ENCODE results near the gene SCN1B. TPM values are rescaled to one million over a fixed set of nuclear protein-coding genes. Genes with fewer than 3 reads are reported as not detected.
"Not testable (repeated sequence)": the region's sequence is repeated elsewhere in the genome, so short reads cannot be mapped to it uniquely, and the experiment has no call there.

SCN1B gene
- total RNA-seq, 1 donor from 2014 or later: 4.5 TPM

GRCh38 chr19:35051268-35051667 lies 21.0 kb downstream of the SCN1B start:
- ATAC-seq; DNase-seq (ENCODE audit: low spot score): not testable (repeated sequence)

- DNase-seq (ENCODE audit: low spot score): no peak
- no peak for ATAC-seq
These were observed 21.5 kb downstream of the SCN1B start for GRCh38 chr19:35051796-35052195.

DNA sequence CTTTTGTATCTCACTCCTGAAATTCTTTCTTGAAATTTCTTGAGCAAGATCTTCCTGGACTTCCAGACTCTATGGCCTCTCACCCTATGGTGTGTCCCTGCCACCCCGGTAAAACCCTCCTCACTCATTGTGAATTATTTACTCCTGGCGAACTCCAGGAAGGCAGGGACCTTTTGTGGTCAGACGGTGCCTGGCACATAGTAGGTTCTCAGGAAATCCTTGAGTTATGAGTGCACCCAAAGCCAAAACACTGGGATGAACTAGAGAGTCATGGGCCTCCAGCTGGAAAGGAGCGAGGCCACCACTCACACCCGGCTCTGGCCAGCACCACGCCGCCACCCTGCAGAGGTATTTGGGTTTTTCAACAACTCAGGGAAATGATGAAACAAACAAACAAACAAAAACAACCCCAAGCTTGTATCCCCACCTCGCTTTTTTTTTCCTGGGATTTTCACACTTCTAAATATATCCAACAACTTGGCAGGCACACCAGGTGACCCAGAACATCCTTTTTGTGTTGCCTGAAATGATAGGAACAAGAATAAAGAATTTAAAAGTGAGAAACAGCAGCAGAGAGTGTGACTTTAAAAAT lies 22.4 kb downstream of the SCN1B start:
- ATAC-seq (no peak), DNase-seq (ENCODE audit: low spot score) (no peak)

GRCh38 chr19:35053667-35054293 lies 23.5 kb downstream of the SCN1B start:
- DNase-seq (ENCODE audit: low spot score): no peak

GRCh38 chr19:35054626-35055025 lies 24.4 kb downstream of the SCN1B start:
- DNase-seq (ENCODE audit: low spot score) (no peak), ATAC-seq (no peak)

More at GRCh38 chr19:35053667-35054293, 23.5 kb downstream of the SCN1B start:
- ATAC-seq: no peak

DNA sequence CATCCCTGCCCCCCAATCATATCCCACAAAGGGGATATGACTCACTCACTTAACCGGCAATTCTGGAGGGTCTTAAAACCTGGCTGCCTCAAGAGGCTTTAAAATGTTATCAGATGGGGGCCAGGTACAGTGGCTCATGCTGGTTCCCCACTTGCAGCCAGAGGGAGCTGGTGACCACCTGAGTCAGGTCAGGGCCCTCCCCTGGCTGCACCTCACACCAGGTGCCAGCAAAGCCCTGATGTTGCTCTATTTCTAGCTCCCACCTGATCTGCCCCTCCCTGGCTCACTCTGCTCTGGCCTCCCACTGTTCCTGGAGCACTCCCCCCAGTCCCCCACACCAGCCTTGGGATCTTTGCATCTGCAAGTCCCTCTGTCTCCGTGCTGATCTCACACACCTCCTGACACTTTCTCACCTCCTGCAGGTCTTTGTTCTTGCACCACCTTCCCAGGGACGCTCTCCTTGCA lies 25.5 kb downstream of the SCN1B start:
- DNase-seq (ENCODE audit: low spot score) (no peak), ATAC-seq (peak; percentile 42)

GRCh38 chr19:35056513-35057063 lies 26.3 kb downstream of the SCN1B start:
- no peak for ATAC-seq
- DNase-seq (ENCODE audit: low spot score): no peak

- ATAC-seq (no peak), DNase-seq (ENCODE audit: low spot score) (no peak)
These were observed 28.1 kb downstream of the SCN1B start for GRCh38 chr19:35058370-35058769.

DNA sequence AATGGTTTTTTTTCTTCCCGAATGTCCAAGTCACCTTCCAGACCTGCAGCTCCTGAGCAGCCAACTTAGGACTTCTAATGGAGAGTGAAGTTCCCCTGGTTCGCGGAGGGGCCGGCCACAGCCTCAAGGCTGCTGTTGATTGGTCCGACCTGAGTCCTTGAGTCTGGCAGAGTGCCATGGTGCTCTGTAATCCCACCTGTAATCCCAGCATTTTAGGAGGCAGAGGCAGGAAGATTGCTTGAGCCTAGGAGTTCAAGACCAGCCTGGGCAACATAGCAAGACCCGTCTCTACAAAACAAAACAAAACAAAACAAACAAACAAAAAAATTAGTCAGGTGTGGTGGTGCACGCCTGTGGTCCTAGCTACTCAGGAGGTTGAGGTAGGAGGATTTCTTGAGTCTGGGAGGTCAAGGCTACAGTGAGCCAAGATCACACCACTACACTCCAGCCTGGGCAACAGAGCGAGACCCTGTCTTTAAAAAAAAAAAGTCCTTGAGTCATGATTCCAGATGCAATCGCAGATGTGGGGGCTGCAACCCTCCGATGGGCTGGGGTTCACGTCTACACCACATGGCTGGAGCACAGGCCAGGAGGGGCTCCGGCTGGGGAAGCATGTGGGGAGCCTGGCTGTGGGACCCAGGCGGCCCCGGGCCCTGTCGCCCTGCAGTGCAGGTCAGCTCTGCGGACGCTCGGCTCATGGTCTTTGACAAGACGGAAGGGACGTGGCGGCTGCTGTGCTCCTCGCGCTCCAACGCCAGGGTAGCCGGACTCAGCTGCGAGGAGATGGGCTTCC lies 28.9 kb downstream of the SCN1B start:
- ATAC-seq (peak; percentile 7), DNase-seq (ENCODE audit: low spot score) (no peak)

GRCh38 chr19:35059799-35060091 lies 29.5 kb downstream of the SCN1B start:
- DNase-seq (ENCODE audit: low spot score): no peak
- ATAC-seq: peak; percentile 8

GRCh38 chr19:35060160-35060855 lies 30.0 kb downstream of the SCN1B start:
- peak; percentile 19 for ATAC-seq
- DNase-seq (ENCODE audit: low spot score): no peak

GRCh38 chr19:35061583-35062373 lies 31.5 kb downstream of the SCN1B start:
- DNase-seq (ENCODE audit: low spot score) (no peak), ATAC-seq (no peak)

DNA sequence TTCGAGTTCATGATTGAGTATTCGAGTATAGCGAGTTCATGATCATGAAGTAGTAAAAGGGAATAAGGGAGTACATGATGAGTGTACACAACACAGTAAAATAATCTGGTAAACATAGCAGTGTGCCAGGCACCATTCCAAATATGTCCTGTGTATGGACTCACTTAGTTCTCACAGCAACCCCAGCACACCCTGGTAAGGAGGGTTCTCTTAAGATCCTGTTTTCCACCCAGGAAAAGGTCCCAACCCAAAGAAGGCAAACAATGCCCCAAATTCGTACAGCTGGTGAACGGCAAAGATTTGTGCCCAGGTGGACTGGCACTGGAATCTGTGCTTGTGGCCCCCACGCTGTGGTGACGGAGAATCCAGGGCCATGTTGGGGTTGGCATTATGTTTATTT lies 32.7 kb downstream of the SCN1B start:
- ATAC-seq (no peak), DNase-seq (ENCODE audit: low spot score) (no peak)

DNA sequence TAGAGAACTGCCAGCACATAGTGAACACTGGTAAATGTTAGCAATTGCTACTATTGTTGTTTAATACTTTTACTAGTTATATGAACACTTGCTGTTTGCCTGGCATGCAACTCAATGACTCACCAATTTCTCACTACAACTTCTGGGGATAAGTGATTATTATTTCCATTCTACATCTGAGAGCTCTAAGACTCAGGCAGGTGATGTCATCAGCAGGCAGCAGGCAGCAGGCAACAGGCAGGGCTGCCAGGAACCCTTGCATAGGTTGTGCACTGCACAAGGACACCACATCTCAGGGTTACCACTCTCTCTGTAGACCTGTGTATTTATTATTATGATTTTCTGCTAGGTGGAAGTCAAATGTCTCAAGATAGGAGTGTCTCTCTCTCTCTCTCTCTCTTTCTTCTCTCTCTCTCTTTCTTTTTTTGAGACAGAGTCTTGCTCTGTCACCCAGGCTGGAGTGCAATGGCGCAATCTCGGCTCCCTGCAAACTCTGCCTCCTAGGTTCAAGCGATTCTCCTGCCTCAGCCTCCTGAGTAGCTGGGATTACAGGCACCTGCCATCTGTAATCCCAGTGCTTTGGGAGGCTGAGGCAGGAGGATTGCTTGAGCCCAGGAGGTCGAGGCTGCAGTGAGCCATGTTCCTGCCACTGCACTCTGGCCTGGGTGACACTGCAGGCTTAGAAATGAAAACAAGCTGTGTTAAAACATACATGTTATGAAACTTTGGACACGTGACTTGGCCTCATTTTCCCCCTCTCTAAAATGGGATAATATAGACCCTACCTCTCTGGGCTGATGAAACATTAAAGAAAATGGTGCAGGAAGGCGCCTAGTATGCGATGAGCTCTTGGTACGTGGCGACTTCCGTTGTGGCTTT lies 33.9 kb downstream of the SCN1B start:
- ATAC-seq (no peak), DNase-seq (ENCODE audit: low spot score) (no peak)

GRCh38 chr19:35065574-35065973 lies 35.3 kb downstream of the SCN1B start:
- ATAC-seq: no peak
- no peak for DNase-seq (ENCODE audit: low spot score)

DNA sequence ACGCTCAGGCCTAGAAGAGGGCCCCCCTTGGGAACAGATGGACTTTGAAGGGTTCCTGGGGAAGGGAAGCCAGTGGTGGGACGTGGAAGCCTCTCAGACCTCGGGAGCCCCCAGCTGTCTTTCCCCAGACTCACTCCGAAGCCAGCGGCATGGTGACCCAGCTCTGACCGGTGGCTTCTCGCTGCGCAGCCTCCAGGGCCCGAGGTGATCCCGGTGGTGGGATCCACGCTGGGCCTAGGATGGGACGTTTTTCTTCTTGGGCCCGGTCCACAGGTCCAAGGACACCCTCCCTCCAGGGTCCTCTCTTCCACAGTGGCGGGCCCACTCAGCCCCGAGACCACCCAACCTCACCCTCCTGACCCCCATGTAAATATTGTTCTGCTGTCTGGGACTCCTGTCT lies 35.9 kb downstream of the SCN1B start:
- DNase-seq (ENCODE audit: low spot score): no peak

DNA sequence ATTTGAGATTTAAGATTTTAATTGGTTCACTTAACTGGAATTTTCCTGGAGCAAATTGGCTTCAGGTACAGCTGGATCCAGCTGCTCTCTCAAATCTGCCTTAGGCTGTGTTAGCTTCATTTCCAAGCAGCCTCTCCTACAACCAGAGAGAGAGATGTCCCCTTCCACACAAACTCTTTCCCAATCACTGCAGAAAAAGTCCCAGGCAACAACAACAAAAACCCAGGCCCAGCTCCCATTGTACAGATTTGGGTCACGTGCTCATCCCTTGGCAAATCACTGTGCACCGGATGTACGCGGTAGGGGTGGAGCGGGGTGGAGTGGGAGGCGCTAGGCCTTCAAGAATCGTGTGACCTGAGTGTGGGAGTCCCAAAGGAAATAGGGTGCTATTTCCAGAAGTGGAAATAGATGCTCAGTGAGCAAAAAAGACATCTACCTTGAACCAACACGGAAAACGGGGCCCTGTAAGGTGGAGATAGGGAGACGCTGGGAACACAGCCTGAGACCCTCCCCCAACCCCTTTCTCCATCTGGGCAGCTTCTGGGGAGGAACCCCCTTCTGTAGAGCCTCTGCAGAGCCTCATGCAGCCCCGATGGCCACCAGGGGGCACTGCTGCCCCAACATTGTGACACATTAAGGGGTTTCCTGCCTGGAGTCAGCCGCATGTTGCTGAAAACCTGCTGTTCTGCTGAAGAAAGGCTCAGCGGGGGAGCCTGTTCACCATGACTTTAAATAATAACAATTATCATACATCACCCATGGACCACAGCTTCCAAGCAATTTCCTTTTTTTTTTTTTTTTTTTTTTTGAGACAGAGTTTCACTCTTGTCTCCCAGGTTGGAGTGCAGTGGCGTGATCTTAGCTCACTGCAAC lies 36.7 kb downstream of the SCN1B start:
- DNase-seq (ENCODE audit: low spot score) (peak; percentile 90), ATAC-seq (peak; percentile 83)

More for the DNA sequence above, 35.9 kb downstream of the SCN1B start:
- ATAC-seq: peak; percentile 1

- DNase-seq (ENCODE audit: low spot score) (no peak), ATAC-seq (no peak)
These were observed 38.8 kb downstream of the SCN1B start for GRCh38 chr19:35068941-35069634.
